GM12878 (cell line): ENCODE measurements around the gene NELFE. TPM values are rescaled to one million over a fixed set of nuclear protein-coding genes. Genes with fewer than 3 reads are reported as not detected.

Experiments
- ATAC-seq: fragments of 200-7000 bp; cut with Tn5 transposase; 3 replicates; pipeline ENCODE4 v1.9.1; 2020; ENCODE audit warnings: mild to moderate bottlenecking, moderate library complexity
- BruUV-seq: library from RNA; stranded (reverse); fragments of 400-500 nt; replicated peaks from 2 replicates; lab custom pipeline; 2021; lab: Mats Ljungman, UMichigan
- CTCF ChIA-PET: fragments of 300-600 bp; sonication (Branson Sonifier 250); formaldehyde crosslinking; extraction: SDS; loops from one replicate; lab custom pipeline; 2021; ENCODE audit warnings: inconsistent platforms; lab: Yijun Ruan, JAX
- POLR2A ChIA-PET: fragments of 350-600 bp; formaldehyde crosslinking; extraction: SDS; loops from one replicate; lab custom pipeline; 2021; ENCODE audit warnings: inconsistent platforms; lab: Charles Lee
- RAD21 ChIA-PET: fragments of 300-600 bp; sonication (Branson Sonifier 250); formaldehyde crosslinking; loops from one replicate; lab custom pipeline; 2023; ENCODE audit warnings: antibody characterized with exemption; ENCODE audit not compliant: unreplicated experiment; lab: Charles Lee
- SMC1A ChIA-PET: fragments of 300-600 bp; sonication (Branson Sonifier 250); formaldehyde crosslinking; loops from one replicate; lab custom pipeline; 2023; ENCODE audit not compliant: unreplicated experiment, uncharacterized antibody; lab: Charles Lee
- DNase-seq: peaks from one replicate; pipeline ENCODE4 v3.0.0-alpha.2; 2011; ENCODE audit warnings: low read depth, low spot score
- FAIRE-seq: peaks from 3 replicates; lab custom pipeline; 2011; peaks lifted over from hg19 to GRCh38; lab: Jason Lieb, UNC
- H2AFZ ChIP-seq: 2 replicates; pipeline ENCODE4 v1.6.0; 2011; ENCODE audit warnings: low read depth, low read length, control low read depth; ENCODE audit not compliant: control insufficient read depth
- H3K27ac ChIP-seq: 2 replicates; pipeline ENCODE4 v1.5.1; 2011; ENCODE audit warnings: control low read depth; ENCODE audit not compliant: control insufficient read depth, insufficient read depth
- H3K27me3 ChIP-seq, 2 experiments: replicated peaks in 1 of 2; 2 replicates each; pipeline versions ENCODE4 v1.6.0 to v1.6.1; 2011; ENCODE audit warnings: low read length in 1 of 2; ENCODE audit not compliant: control insufficient read depth in 2 of 2, insufficient read depth in 2 of 2
- H3K36me3 ChIP-seq, 2 experiments: 2 replicates each; pipeline ENCODE4 v1.5.1; 2011; ENCODE audit warnings: low read length in 1 of 2; ENCODE audit not compliant: control insufficient read depth in 2 of 2, insufficient read depth in 2 of 2
- H3K4me1 ChIP-seq: 2 replicates; pipeline ENCODE4 v1.6.1; 2011; ENCODE audit warnings: mild to moderate bottlenecking, low read length, moderate library complexity, mixed read lengths; ENCODE audit not compliant: control insufficient read depth, insufficient read depth
- H3K4me2 ChIP-seq: 2 replicates; pipeline ENCODE4 v1.6.0; 2011; ENCODE audit warnings: control low read depth; ENCODE audit not compliant: control insufficient read depth, insufficient read depth
- H3K4me3 ChIP-seq: fragments of 200-600 bp; sonication (generic); 2 replicates; pipeline ENCODE4 v1.5.1; 2016
- H3K79me2 ChIP-seq: 2 replicates; pipeline ENCODE4 v1.6.0; 2011; ENCODE audit warnings: low read length; ENCODE audit not compliant: control insufficient read depth, insufficient read depth
- H3K9ac ChIP-seq: 2 replicates; pipeline ENCODE4 v1.8.0; 2011; ENCODE audit warnings: low read length, control low read depth, mixed read lengths; ENCODE audit not compliant: control insufficient read depth, insufficient read depth
- H3K9me3 ChIP-seq: replicated peaks from 3 replicates; pipeline ENCODE4 v1.5.1; 2011; ENCODE audit warnings: mild to moderate bottlenecking, low read length; ENCODE audit not compliant: control insufficient read depth, insufficient read depth
- H4K20me1 ChIP-seq: 2 replicates; pipeline ENCODE4 v1.6.0; 2011; ENCODE audit not compliant: control insufficient read depth, insufficient read depth
- ASH2L ChIP-seq: fragments of 300-600, 200-600 bp; sonication (generic); IDR thresholded peaks from 2 replicates; pipeline ENCODE4 v1.6.1; 2017; ENCODE audit warnings: low read depth, mild to moderate bottlenecking, borderline replicate concordance
- BMI1 ChIP-seq: fragments of 450-650 bp; IDR thresholded peaks from 2 replicates; pipeline ENCODE4 v1.6.1; 2016; ENCODE audit warnings: mild to moderate bottlenecking, moderate library complexity, borderline replicate concordance
- CBFB ChIP-seq: IDR thresholded peaks from 2 replicates; pipeline ENCODE4 v1.6.1; 2016; ENCODE audit warnings: antibody characterized with exemption, low read depth
- POLR2A ChIP-seq: IDR thresholded peaks from 2 replicates; pipeline ENCODE4 v1.6.1; 2011; ENCODE audit warnings: low read depth, mild to moderate bottlenecking, low read length
- SMAD1 ChIP-seq: fragments of 450-650 bp; IDR thresholded peaks from 2 replicates; pipeline ENCODE4 v1.6.1; 2018; ENCODE audit warnings: mild to moderate bottlenecking, low read depth; ENCODE audit not compliant: partially characterized antibody
- SMARCA5 ChIP-seq: fragments of 450-650 bp; IDR thresholded peaks from 2 replicates; pipeline ENCODE4 v1.6.1; 2017; ENCODE audit warnings: mild to moderate bottlenecking
- TCF3 ChIP-seq: IDR thresholded peaks from 2 replicates; pipeline ENCODE4 v1.6.1; 2012; ENCODE audit warnings: low read depth, mild to moderate bottlenecking, low read length, borderline replicate concordance; ENCODE audit not compliant: insufficient read depth
- WGBS: methylation state at CpG from one replicate; pipeline ENCODE4 v1.1.6; 2016; ENCODE audit warnings: low lambda C conversion rate; ENCODE audit not compliant: insufficient replicate concordance, insufficient coverage; ENCODE audit errors: missing lambda C conversion rate; 5-methylcytosine and 5-hydroxymethylcytosine counted together
- in situ Hi-C: fragments of 300-500 bp; cut with MboI; formaldehyde crosslinking; loops from 9 replicates; pipeline ENCODE4 v1.14.3; 2018; ENCODE audit warnings: mixed read lengths
- intact Hi-C: fragments of 100-400 bp; cut with micrococcal nuclease; formaldehyde crosslinking; loops from one replicate; pipeline ENCODE4 v1.14.2; 2022; ENCODE audit not compliant: unreplicated experiment
- polyA plus RNA-seq, 11 experiments: library from polyadenylated mRNA; depleted of rRNA in 4 of 11; unstranded in 6 of 11; stranded (reverse) in 5 of 11; fragments of >200 nt; fragmentation: Nextera tagmentation in 4 of 11; fragmentation: Illumina TruSeq in 1 of 11; extraction: Ambion mirVana in 4 of 11; extraction: Trizol in 1 of 11; gene quantifications; 1 replicate in 1 of 11; 2 replicates in 10 of 11; pipeline versions ENCODE4 v1.2.1 to v1.2.3, GENCODE V29; 2011 to 2016; ENCODE audit warnings: inconsistent platforms in 2 of 11, missing spikeins in 2 of 11, low read depth in 1 of 11
- total RNA-seq, 4 experiments: library from RNA; depleted of rRNA in 3 of 4; stranded (reverse); fragments of >200 nt in 3 of 4; fragmentation: Illumina TruSeq in 1 of 4; extraction: Trizol in 1 of 4; gene quantifications; 2 replicates each; pipeline versions ENCODE4 v1.2.1 to v1.2.3, GENCODE V29; 2013 to 2021
- TF ChIP-seq, protein P1 (sequence below): IDR thresholded peaks from 2 replicates; pipeline ENCODE4 v1.6.1; 2011; ENCODE audit warnings: borderline replicate concordance, low read depth, mild to moderate bottlenecking, moderate library complexity, low read length; ENCODE audit not compliant: insufficient read depth, poor library complexity, severe bottlenecking
- TF ChIP-seq, protein P2 (sequence below): IDR thresholded peaks from 2 replicates; pipeline ENCODE4 v1.6.1; 2012; ENCODE audit warnings: low read length, inconsistent platforms
- TF ChIP-seq, protein P3 (sequence below): IDR thresholded peaks from 2 replicates; pipeline ENCODE4 v1.6.1; 2012; ENCODE audit warnings: low read depth, low read length, improper control_type of control experiment

Gene NELFE
- total and polyA plus RNA-seq, 10 of the 15 experiments (the other 5 are each of a cell fraction or from before 2014, with no cell fraction given) = 8.5 to 105 (median 59.7) TPM

DNA sequence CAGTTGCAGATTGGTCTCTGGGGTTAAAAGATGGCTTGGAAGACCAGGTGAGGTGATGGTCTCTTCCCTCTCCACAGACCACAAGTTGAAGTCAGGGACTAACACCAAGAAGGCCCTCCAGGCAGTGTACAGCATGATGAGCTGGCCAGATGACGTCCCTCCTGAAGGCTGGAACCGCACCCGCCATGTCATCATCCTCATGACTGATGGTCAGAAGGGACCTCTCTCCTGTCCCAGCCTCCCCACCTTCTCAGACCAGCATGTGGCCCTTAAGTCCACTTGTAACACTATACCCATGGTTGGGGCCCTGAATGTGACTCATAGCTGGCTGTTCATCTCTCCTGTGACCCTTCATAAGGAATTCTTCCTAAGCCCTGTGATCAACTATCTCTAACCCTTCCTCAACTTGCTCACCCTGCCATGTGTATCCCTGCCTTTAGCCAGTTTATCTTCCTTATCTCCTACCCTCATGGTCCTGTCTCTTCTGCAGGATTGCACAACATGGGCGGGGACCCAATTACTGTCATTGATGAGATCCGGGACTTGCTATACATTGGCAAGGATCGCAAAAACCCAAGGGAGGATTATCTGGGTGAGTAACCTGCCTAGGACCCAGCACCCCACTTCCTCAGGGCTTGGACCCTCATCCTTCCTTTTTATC is 9.9 kb downstream of the NELFE start:
- no peak overlapping the region for H3K4me3 ChIP-seq
- no peaks in the 10 kb centered on the region for H3K27me3 ChIP-seq
- no peak for DNase-seq
- BruUV-seq = no TSS peak
- WGBS = 92% methylated on average over 6 of the region's 6 CpGs
- TF ChIP-seq TCF3 (no peak), POLR2A (peak; percentile 29; the same call in 1 of the 2 replicates)
- TF ChIP-seq, protein P1, sequence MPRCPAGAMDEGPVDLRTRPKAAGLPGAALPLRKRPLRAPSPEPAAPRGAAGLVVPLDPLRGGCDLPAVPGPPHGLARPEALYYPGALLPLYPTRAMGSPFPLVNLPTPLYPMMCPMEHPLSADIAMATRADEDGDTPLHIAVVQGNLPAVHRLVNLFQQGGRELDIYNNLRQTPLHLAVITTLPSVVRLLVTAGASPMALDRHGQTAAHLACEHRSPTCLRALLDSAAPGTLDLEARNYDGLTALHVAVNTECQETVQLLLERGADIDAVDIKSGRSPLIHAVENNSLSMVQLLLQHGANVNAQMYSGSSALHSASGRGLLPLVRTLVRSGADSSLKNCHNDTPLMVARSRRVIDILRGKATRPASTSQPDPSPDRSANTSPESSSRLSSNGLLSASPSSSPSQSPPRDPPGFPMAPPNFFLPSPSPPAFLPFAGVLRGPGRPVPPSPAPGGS = peak; percentile 89
- H2AFZ ChIP-seq = no peak overlapping the region
- in situ Hi-C loops (no loop called here), intact Hi-C loops (no loop called here)
- peaks cover 3% of the 10 kb centered on the region; the same call in 1 of the 2 replicates for H3K4me1 ChIP-seq
- H3K27ac ChIP-seq = no peak overlapping the region
- ChIA-PET RAD21 (no interaction called here), POLR2A (no interaction called here), SMC1A (no interaction called here), CTCF (no interaction called here)
- H3K36me3 ChIP-seq = peaks cover 3 to 11% of the 10 kb centered on the region in 2 experiments; a peak in 2 of 4 replicates
- H3K9ac ChIP-seq = no peak overlapping the region
- no peaks in the 10 kb centered on the region for H3K79me2 ChIP-seq
- no peak for ATAC-seq
- H4K20me1 ChIP-seq = no peaks in the 10 kb centered on the region
- no peak overlapping the region for H3K4me2 ChIP-seq
- no peaks in the 10 kb centered on the region for H3K9me3 ChIP-seq
- no peak for FAIRE-seq

DNA sequence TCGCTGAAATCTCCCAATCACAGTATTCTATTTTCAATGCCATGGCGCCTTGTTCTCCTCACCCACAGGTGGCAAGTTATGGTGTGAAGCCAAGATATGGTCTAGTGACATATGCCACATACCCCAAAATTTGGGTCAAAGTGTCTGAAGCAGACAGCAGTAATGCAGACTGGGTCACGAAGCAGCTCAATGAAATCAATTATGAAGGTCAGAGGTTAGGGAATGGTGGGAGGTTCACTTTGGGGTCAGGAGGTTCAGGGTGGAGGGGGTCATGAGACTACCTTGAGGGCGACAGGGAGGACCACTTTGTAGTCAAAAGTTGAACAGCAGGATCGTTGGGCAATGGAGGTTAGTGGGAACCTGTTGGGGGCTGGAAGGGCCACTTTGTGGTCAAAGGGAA is 10.5 kb downstream of the NELFE start:
- Histone ChIP-seq H3K36me3 (peaks cover 3 to 9% of the 10 kb centered on the region in 2 experiments; a peak in 2 of 4 replicates), H2AFZ (no peak overlapping the region), H3K4me1 (peaks cover 3% of the 10 kb centered on the region; the same call in 1 of the 2 replicates), H3K9ac (no peak overlapping the region), H3K4me3 (no peak overlapping the region), H3K9me3 (no peaks in the 10 kb centered on the region), H3K4me2 (no peak overlapping the region), H3K27ac (no peak overlapping the region), H3K27me3 (no peaks in the 10 kb centered on the region), H4K20me1 (no peaks in the 10 kb centered on the region), H3K79me2 (no peaks in the 10 kb centered on the region)
- in situ Hi-C loops = no loop called here
- ChIA-PET CTCF (no interaction called here), RAD21 (no interaction called here), POLR2A (no interaction called here), SMC1A (no interaction called here)
- DNase-seq (no peak), ATAC-seq (no peak), FAIRE-seq (no peak)
- intact Hi-C loops = no loop called here
- no TSS peak for BruUV-seq
- 52% methylated on average over 5 of the region's 5 CpGs for WGBS
- TF ChIP-seq, protein P2, sequence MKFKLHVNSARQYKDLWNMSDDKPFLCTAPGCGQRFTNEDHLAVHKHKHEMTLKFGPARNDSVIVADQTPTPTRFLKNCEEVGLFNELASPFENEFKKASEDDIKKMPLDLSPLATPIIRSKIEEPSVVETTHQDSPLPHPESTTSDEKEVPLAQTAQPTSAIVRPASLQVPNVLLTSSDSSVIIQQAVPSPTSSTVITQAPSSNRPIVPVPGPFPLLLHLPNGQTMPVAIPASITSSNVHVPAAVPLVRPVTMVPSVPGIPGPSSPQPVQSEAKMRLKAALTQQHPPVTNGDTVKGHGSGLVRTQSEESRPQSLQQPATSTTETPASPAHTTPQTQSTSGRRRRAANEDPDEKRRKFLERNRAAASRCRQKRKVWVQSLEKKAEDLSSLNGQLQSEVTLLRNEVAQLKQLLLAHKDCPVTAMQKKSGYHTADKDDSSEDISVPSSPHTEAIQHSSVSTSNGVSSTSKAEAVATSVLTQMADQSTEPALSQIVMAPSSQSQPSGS = no peak
- TF ChIP-seq SMAD1 (no peak), BMI1 (no peak), CBFB (no peak), SMARCA5 (no peak), ASH2L (no peak)
- TF ChIP-seq, protein P3, sequence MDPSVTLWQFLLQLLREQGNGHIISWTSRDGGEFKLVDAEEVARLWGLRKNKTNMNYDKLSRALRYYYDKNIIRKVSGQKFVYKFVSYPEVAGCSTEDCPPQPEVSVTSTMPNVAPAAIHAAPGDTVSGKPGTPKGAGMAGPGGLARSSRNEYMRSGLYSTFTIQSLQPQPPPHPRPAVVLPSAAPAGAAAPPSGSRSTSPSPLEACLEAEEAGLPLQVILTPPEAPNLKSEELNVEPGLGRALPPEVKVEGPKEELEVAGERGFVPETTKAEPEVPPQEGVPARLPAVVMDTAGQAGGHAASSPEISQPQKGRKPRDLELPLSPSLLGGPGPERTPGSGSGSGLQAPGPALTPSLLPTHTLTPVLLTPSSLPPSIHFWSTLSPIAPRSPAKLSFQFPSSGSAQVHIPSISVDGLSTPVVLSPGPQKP = no peak
